Kidney (tissue), 14 donors: Measurements from ENCODE around the gene PNLIPRP1. TPM values are rescaled to one million over a fixed set of nuclear protein-coding genes. Genes with fewer than 3 reads are reported as not detected.

ENCODE experiments used
- DNase-seq, 5 donors: peaks; one replicate each; pipeline ENCODE4 v3.0.0-alpha.2; 2013 to 2020
- FAIRE-seq: peaks from 2 replicates; lab custom pipeline; 2012; peaks lifted over from hg19 to GRCh38; lab: Jason Lieb, UNC
- H3K27ac ChIP-seq, 2 donors: one replicate each; pipeline ENCODE4 v1.7.0; 2013; ENCODE audit warnings: low read depth in 2 of 2, low read length in 2 of 2, inconsistent platforms in 1 of 2
- H3K27me3 ChIP-seq: one replicate; pipeline ENCODE4 v1.7.1; 2013; ENCODE audit warnings: low read length, inconsistent platforms; ENCODE audit not compliant: control insufficient read depth, insufficient read depth
- H3K36me3 ChIP-seq, 3 donors: one replicate each; pipeline versions ENCODE4 v1.7.0 to v1.7.1; 2013; ENCODE audit warnings: low read length in 3 of 3, control low read depth in 1 of 3, inconsistent platforms in 1 of 3; ENCODE audit not compliant: insufficient read depth in 3 of 3, control insufficient read depth in 2 of 3
- H3K4me1 ChIP-seq, 3 donors: one replicate each; pipeline versions ENCODE4 v1.7.0 to v1.7.1; 2013; ENCODE audit warnings: low read length in 3 of 3, inconsistent platforms in 1 of 3, low read depth in 1 of 3; ENCODE audit not compliant: control insufficient read depth in 2 of 3, insufficient read depth in 2 of 3
- H3K4me3 ChIP-seq, 3 donors: one replicate each; pipeline versions ENCODE4 v1.7.0 to v1.8.1; 2013; ENCODE audit warnings: low read length in 3 of 3, control low read depth in 1 of 3, inconsistent platforms in 1 of 3
- H3K9ac ChIP-seq, 3 donors: one replicate each; pipeline versions ENCODE4 v1.7.0 to v1.7.1; 2013; ENCODE audit warnings: low read length in 3 of 3, control low read depth in 1 of 3, inconsistent platforms in 1 of 3
- H3K9me3 ChIP-seq, 3 donors: one replicate each; pipeline versions ENCODE4 v1.7.0 to v1.7.1; 2013; ENCODE audit warnings: low read length in 3 of 3, control low read depth in 1 of 3, inconsistent platforms in 1 of 3; ENCODE audit not compliant: control insufficient read depth in 2 of 3, insufficient read depth in 1 of 3
- CTCF ChIP-seq: IDR thresholded peaks from 3 replicates; pipeline ENCODE4 v1.5.1; 2012; ENCODE audit warnings: mild to moderate bottlenecking, moderate library complexity, borderline replicate concordance; ENCODE audit not compliant: insufficient read depth; ENCODE audit errors: extremely low read depth
- intact Hi-C: fragments of 100-400 bp; cut with DNase I; formaldehyde crosslinking; loops from one replicate; pipeline ENCODE4 v1.11.1; 2022
- polyA plus RNA-seq: library from polyadenylated mRNA; stranded (reverse); fragments of 350-450 nt; fragmentation: Illumina TruSeq; extraction: RNeasy Lipid Tissue Mini Kit (QIAGEN cat#74804); gene quantifications from one replicate; pipeline ENCODE4 v1.2.3, GENCODE V29; 2014; ENCODE audit warnings: low read depth, low replicate concordance; ENCODE audit not compliant: insufficient read depth
- total RNA-seq: library from RNA; stranded (reverse); fragmentation: NEBNext Ultra II Directional; extraction: Animal tissue kit (Norgen Biotek cat#: 25700); gene quantifications from one replicate; pipeline ENCODE4 v1.2.1, GENCODE V29; 2021
- donor health status: control.
- donor health status: control.
- donor health status: control.
- donor health status: control.
- donor health status: control.
- donor health status: DM: yes; HTN: yes; CAD: no.
- donor health status: Normal renal cell carcinoma (clear cell type).

The PNLIPRP1 gene
- total and polyA plus RNA-seq, 2 donors from 2014 or later, result not detected

- no peak for TF ChIP-seq CTCF
- Histone ChIP-seq H3K9me3 (no peaks in the 10 kb centered on the region), H3K36me3 (no peaks in the 10 kb centered on the region), H3K27me3 (no peaks in the 10 kb centered on the region), H3K4me1 (no peaks in the 10 kb centered on the region), H3K9ac (no peak overlapping the region), H3K4me3 (no peak overlapping the region), H3K27ac (no peak overlapping the region)
- DNase-seq (no peak), FAIRE-seq (no peak)
- intact Hi-C loops, result no loop called here
Observed at GRCh38 chr10:116594525-116595035, 3.8 kb downstream of the PNLIPRP1 start.

- no peak for TF ChIP-seq CTCF
- intact Hi-C loops, result no loop called here
- Histone ChIP-seq H3K9me3 (no peaks in the 10 kb centered on the region), H3K27ac (no peak overlapping the region), H3K9ac (no peak overlapping the region), H3K36me3 (no peaks in the 10 kb centered on the region), H3K4me3 (no peak overlapping the region), H3K4me1 (no peaks in the 10 kb centered on the region), H3K27me3 (no peaks in the 10 kb centered on the region)
- FAIRE-seq (no peak), DNase-seq (no peak)
Observed at GRCh38 chr10:116596062-116596461, 5.3 kb downstream of the PNLIPRP1 start.

- H3K9me3 ChIP-seq, result no peaks in the 10 kb centered on the region
- no peak overlapping the region for H3K27ac ChIP-seq
- FAIRE-seq (no peak), DNase-seq (no peak)
- no peak for TF ChIP-seq CTCF
- no peak overlapping the region for H3K9ac ChIP-seq
- no peaks in the 10 kb centered on the region for H3K36me3 ChIP-seq
- no peaks in the 10 kb centered on the region for H3K27me3 ChIP-seq
- no peaks in the 10 kb centered on the region for H3K4me1 ChIP-seq
- no peak overlapping the region for H3K4me3 ChIP-seq
- intact Hi-C loops, result no loop called here
Observed at GRCh38 chr10:116597543-116597942, 6.8 kb downstream of the PNLIPRP1 start.

- no peak overlapping the region for H3K4me3 ChIP-seq
- TF ChIP-seq CTCF, result no peak
- peak in 1 of 5 donors; percentile 15 for DNase-seq
- intact Hi-C loops, result no loop called here
- FAIRE-seq, result no peak
- no peak overlapping the region for H3K27ac ChIP-seq
- no peaks in the 10 kb centered on the region for H3K9me3 ChIP-seq
- no peaks in the 10 kb centered on the region for H3K4me1 ChIP-seq
- H3K27me3 ChIP-seq, result no peaks in the 10 kb centered on the region
- no peaks in the 10 kb centered on the region for H3K36me3 ChIP-seq
- H3K9ac ChIP-seq, result no peak overlapping the region
Observed at GRCh38 chr10:116598329-116598728, 7.6 kb downstream of the PNLIPRP1 start.
